Effector CD4-positive, alpha-beta T cell (primary cell): Measurements from ENCODE around the gene BNC2.

Experiments used
- DNase-seq: peaks from one replicate; pipeline ENCODE4 v3.0.0-alpha.2; 2020

Gene BNC2

GRCh38 chr9:16624744-16625117 lies 245.7 kb downstream of the BNC2 start:
- no peak for DNase-seq

- no peak for DNase-seq
These were observed 246.3 kb downstream of the BNC2 start for GRCh38 chr9:16623989-16624743.

GRCh38 chr9:16622541-16622940 lies 247.9 kb downstream of the BNC2 start:
- no peak for DNase-seq

GRCh38 chr9:16619914-16620520 lies 250.5 kb downstream of the BNC2 start:
- DNase-seq: no peak

GRCh38 chr9:16619402-16619801 lies 251.1 kb downstream of the BNC2 start:
- no peak for DNase-seq

GRCh38 chr9:16618524-16618923 lies 251.9 kb downstream of the BNC2 start:
- DNase-seq: no peak

- no peak for DNase-seq
These were observed 253.8 kb downstream of the BNC2 start for GRCh38 chr9:16616686-16617085.

- no peak for DNase-seq
These were observed 255.0 kb downstream of the BNC2 start for GRCh38 chr9:16615451-16615850.

- DNase-seq: no peak
These were observed 256.9 kb downstream of the BNC2 start for GRCh38 chr9:16613605-16614004.

GRCh38 chr9:16613051-16613450 lies 257.4 kb downstream of the BNC2 start:
- no peak for DNase-seq

GRCh38 chr9:16612627-16613026 lies 257.8 kb downstream of the BNC2 start:
- no peak for DNase-seq

- DNase-seq: no peak
These were observed 258.5 kb downstream of the BNC2 start for GRCh38 chr9:16611983-16612382.

- DNase-seq: no peak
These were observed 259.5 kb downstream of the BNC2 start for GRCh38 chr9:16611001-16611400.

- no peak for DNase-seq
These were observed 259.9 kb downstream of the BNC2 start for GRCh38 chr9:16610538-16610937.

- DNase-seq: no peak
These were observed 261.6 kb downstream of the BNC2 start for GRCh38 chr9:16608906-16609305.

GRCh38 chr9:16602494-16602893 lies 268.0 kb downstream of the BNC2 start:
- no peak for DNase-seq

GRCh38 chr9:16601991-16602390 lies 268.5 kb downstream of the BNC2 start:
- DNase-seq: no peak

- DNase-seq: no peak
These were observed 272.2 kb downstream of the BNC2 start for GRCh38 chr9:16598316-16598715.

GRCh38 chr9:16597136-16597535 lies 273.3 kb downstream of the BNC2 start:
- no peak for DNase-seq

- no peak for DNase-seq
These were observed 275.2 kb downstream of the BNC2 start for GRCh38 chr9:16595227-16595626.

- DNase-seq: no peak
These were observed 275.7 kb downstream of the BNC2 start for GRCh38 chr9:16594787-16595186.

GRCh38 chr9:16593746-16594145 lies 276.7 kb downstream of the BNC2 start:
- DNase-seq: no peak

GRCh38 chr9:16591092-16591491 lies 279.4 kb downstream of the BNC2 start:
- no peak for DNase-seq

- DNase-seq: no peak
These were observed 284.9 kb downstream of the BNC2 start for GRCh38 chr9:16585591-16585990.
